ENCODE data around the gene NCOA7. TPM values are rescaled to one million over a fixed set of nuclear protein-coding genes. Genes with fewer than 3 reads are reported as not detected.

The NCOA7 gene
- total and polyA plus RNA-seq, 10 of the 15 experiments (the other 5 are each of a cell fraction or from before 2014, with no cell fraction given) = 18.9 to 50.3 (median 34.2) TPM

DNA sequence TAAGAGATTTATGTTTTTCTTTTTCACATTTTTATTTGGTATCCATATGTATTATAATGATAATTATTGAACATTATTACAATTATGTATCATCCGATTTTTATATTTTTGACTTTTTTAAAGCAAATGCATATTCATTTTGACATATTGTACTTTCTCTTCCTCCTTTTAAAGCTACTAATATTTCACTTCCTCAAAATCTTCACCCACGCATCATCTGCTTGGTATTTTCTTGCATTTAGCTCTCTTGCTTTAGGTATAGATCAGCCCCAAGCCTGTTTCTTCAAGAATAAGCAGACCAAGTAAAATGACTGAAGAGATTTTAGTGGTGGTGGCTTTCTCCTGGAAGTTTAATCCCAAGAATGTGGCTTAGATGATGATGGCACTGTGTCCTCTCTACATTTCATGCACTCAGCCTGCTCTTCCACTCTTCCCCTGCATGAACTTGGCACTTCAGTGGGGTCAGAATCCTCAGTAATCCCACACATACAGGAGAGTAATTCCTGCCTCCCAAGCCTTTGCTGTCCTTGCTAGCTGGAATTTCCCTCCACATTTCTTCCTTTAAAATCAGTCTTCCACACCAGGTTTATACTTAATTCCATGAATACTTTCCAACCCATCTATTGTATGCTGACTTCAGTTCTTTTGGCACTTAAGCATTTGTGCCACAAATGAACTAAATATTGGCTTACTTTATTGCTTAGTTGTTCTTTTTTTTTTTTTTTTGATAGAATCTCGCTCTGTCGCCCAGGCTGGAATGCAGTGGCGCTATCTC lies 8.2 kb downstream of the NCOA7 start (continued):
- TF ChIP-seq, protein P1, sequence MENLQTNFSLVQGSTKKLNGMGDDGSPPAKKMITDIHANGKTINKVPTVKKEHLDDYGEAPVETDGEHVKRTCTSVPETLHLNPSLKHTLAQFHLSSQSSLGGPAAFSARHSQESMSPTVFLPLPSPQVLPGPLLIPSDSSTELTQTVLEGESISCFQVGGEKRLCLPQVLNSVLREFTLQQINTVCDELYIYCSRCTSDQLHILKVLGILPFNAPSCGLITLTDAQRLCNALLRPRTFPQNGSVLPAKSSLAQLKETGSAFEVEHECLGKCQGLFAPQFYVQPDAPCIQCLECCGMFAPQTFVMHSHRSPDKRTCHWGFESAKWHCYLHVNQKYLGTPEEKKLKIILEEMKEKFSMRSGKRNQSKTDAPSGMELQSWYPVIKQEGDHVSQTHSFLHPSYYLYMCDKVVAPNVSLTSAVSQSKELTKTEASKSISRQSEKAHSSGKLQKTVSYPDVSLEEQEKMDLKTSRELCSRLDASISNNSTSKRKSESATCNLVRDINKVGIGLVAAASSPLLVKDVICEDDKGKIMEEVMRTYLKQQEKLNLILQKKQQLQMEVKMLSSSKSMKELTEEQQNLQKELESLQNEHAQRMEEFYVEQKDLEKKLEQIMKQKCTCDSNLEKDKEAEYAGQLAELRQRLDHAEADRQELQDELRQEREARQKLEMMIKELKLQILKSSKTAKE (IDR thresholded peaks at IDR 0.05; ENCODE audit: low read depth, poor library complexity, severe bottlenecking) = no peak
- TF ChIP-seq MEF2A (IDR thresholded peaks at IDR 0.05; ENCODE audit: insufficient read depth, low read depth, low read length) (no peak), ZSCAN29 (IDR thresholded peaks at IDR 0.05) (no peak), JUND (IDR thresholded peaks at IDR 0.05; ENCODE audit: low read depth, low read length) (no peak), TCF3 (IDR thresholded peaks at IDR 0.05; ENCODE audit: borderline replicate concordance, insufficient read depth, low read depth, low read length) (peak; percentile 67; the same call in 1 of the 2 replicates), CREM (IDR thresholded peaks at IDR 0.05; ENCODE audit: low read depth) (peak; percentile 88), SP1 (IDR thresholded peaks at IDR 0.05; ENCODE audit: low read depth, low read length) (no peak), ZBED1 (IDR thresholded peaks at IDR 0.05; ENCODE audit: borderline replicate concordance) (no peak), ESRRA (IDR thresholded peaks at IDR 0.05; ENCODE audit: low read length) (no peak), CEBPB (IDR thresholded peaks at IDR 0.05; ENCODE audit: borderline replicate concordance in 1 of 2, low read depth in 2 of 2, low read length in 2 of 2) (peak in 1 of 2 experiments; percentile 56; a peak in 1 of 4 replicates), HDAC6 (IDR thresholded peaks at IDR 0.05; ENCODE audit: unreplicated experiment) (no peak), PAX8 (IDR thresholded peaks at IDR 0.05) (no peak), KLF5 (IDR thresholded peaks at IDR 0.05; ENCODE audit: partially characterized antibody) (no peak)
- TF ChIP-seq, protein P2, sequence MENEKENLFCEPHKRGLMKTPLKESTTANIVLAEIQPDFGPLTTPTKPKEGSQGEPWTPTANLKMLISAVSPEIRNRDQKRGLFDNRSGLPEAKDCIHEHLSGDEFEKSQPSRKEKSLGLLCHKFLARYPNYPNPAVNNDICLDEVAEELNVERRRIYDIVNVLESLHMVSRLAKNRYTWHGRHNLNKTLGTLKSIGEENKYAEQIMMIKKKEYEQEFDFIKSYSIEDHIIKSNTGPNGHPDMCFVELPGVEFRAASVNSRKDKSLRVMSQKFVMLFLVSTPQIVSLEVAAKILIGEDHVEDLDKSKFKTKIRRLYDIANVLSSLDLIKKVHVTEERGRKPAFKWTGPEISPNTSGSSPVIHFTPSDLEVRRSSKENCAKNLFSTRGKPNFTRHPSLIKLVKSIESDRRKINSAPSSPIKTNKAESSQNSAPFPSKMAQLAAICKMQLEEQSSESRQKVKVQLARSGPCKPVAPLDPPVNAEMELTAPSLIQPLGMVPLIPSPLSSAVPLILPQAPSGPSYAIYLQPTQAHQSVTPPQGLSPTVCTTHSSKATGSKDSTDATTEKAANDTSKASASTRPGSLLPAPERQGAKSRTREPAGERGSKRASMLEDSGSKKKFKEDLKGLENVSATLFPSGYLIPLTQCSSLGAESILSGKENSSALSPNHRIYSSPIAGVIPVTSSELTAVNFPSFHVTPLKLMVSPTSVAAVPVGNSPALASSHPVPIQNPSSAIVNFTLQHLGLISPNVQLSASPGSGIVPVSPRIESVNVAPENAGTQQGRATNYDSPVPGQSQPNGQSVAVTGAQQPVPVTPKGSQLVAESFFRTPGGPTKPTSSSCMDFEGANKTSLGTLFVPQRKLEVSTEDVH (IDR thresholded peaks at IDR 0.05; ENCODE audit: low read depth, partially characterized antibody) = no peak
- TF ChIP-seq, protein P3, sequence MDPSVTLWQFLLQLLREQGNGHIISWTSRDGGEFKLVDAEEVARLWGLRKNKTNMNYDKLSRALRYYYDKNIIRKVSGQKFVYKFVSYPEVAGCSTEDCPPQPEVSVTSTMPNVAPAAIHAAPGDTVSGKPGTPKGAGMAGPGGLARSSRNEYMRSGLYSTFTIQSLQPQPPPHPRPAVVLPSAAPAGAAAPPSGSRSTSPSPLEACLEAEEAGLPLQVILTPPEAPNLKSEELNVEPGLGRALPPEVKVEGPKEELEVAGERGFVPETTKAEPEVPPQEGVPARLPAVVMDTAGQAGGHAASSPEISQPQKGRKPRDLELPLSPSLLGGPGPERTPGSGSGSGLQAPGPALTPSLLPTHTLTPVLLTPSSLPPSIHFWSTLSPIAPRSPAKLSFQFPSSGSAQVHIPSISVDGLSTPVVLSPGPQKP (IDR thresholded peaks at IDR 0.05; ENCODE audit: low read depth, low read length) = no peak
- TF ChIP-seq, protein P4, sequence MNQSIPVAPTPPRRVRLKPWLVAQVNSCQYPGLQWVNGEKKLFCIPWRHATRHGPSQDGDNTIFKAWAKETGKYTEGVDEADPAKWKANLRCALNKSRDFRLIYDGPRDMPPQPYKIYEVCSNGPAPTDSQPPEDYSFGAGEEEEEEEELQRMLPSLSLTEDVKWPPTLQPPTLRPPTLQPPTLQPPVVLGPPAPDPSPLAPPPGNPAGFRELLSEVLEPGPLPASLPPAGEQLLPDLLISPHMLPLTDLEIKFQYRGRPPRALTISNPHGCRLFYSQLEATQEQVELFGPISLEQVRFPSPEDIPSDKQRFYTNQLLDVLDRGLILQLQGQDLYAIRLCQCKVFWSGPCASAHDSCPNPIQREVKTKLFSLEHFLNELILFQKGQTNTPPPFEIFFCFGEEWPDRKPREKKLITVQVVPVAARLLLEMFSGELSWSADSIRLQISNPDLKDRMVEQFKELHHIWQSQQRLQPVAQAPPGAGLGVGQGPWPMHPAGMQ (IDR thresholded peaks at IDR 0.05; ENCODE audit: borderline replicate concordance) = no peak
- TF ChIP-seq, protein P5, sequence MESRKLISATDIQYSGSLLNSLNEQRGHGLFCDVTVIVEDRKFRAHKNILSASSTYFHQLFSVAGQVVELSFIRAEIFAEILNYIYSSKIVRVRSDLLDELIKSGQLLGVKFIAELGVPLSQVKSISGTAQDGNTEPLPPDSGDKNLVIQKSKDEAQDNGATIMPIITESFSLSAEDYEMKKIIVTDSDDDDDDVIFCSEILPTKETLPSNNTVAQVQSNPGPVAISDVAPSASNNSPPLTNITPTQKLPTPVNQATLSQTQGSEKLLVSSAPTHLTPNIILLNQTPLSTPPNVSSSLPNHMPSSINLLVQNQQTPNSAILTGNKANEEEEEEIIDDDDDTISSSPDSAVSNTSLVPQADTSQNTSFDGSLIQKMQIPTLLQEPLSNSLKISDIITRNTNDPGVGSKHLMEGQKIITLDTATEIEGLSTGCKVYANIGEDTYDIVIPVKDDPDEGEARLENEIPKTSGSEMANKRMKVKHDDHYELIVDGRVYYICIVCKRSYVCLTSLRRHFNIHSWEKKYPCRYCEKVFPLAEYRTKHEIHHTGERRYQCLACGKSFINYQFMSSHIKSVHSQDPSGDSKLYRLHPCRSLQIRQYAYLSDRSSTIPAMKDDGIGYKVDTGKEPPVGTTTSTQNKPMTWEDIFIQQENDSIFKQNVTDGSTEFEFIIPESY (IDR thresholded peaks at IDR 0.05) = no peak
- TF ChIP-seq, protein P6, sequence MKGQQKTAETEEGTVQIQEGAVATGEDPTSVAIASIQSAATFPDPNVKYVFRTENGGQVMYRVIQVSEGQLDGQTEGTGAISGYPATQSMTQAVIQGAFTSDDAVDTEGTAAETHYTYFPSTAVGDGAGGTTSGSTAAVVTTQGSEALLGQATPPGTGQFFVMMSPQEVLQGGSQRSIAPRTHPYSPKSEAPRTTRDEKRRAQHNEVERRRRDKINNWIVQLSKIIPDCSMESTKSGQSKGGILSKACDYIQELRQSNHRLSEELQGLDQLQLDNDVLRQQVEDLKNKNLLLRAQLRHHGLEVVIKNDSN (IDR thresholded peaks at IDR 0.05; ENCODE audit: borderline replicate concordance, extremely low read length, insufficient read depth, low read depth, low read length) = no peak

Measured in GM12878 (cell line).